CD4-positive, alpha-beta memory T cell (primary cell): ENCODE measurements around the gene QKI. TPM values are rescaled to one million over a fixed set of nuclear protein-coding genes. Genes with fewer than 3 reads are reported as not detected.
"Not testable (repeated sequence)": the region's sequence is repeated elsewhere in the genome, so short reads cannot be mapped to it uniquely, and the experiment has no call there.

Source experiments
- CTCF ChIA-PET: fragments of 350-600 bp; sonication (Branson Sonifier 250); formaldehyde crosslinking; loops from one replicate; lab custom pipeline; 2021; ENCODE audit warnings: inconsistent platforms; ENCODE audit not compliant: partially characterized antibody; lab: Charles Lee
- POLR2A ChIA-PET: fragments of 350-600 bp; sonication (Branson Sonifier 250); formaldehyde crosslinking; loops from one replicate; lab custom pipeline; 2021; ENCODE audit not compliant: partially characterized antibody; lab: Charles Lee
- DNase-seq, 5 donors: peaks; one replicate each; pipeline versions ENCODE4 v3.0.0 to v3.0.0-alpha.2; 2020 to 2022; ENCODE audit warnings: mixed read lengths in 1 of 5
- H3K27ac ChIP-seq: one replicate; pipeline ENCODE4 v1.7.0; 2013; ENCODE audit warnings: low read depth, low read length
- H3K27me3 ChIP-seq: 2 replicates; pipeline ENCODE4 v1.7.0; 2013; ENCODE audit warnings: mild to moderate bottlenecking, low read length, moderate library complexity; ENCODE audit not compliant: insufficient read depth
- H3K36me3 ChIP-seq: 2 replicates; pipeline ENCODE4 v1.7.0; 2013; ENCODE audit warnings: mild to moderate bottlenecking, low read length, moderate library complexity; ENCODE audit not compliant: insufficient read depth
- H3K4me1 ChIP-seq: 2 replicates; pipeline ENCODE4 v1.7.0; 2013; ENCODE audit warnings: mild to moderate bottlenecking, low read length, moderate library complexity; ENCODE audit not compliant: insufficient read depth
- H3K4me3 ChIP-seq, 2 donors: one replicate each; pipeline ENCODE4 v1.7.0; 2013; ENCODE audit warnings: low read length in 2 of 2, mild to moderate bottlenecking in 1 of 2
- H3K9me3 ChIP-seq, 2 donors: one replicate each; pipeline ENCODE4 v1.7.0; 2013; ENCODE audit warnings: low read length in 2 of 2, control low read depth in 1 of 2; ENCODE audit not compliant: control insufficient read depth in 1 of 2
- H3K27ac Mint-ChIP-seq, 7 donors: one replicate each; pipeline ENCODE4 v1.8.0; 2020 to 2021; ENCODE audit warnings: mixed read lengths in 7 of 7, mild to moderate bottlenecking in 6 of 7, inconsistent platforms in 3 of 7, moderate library complexity in 3 of 7
- H3K27me3 Mint-ChIP-seq, 2 donors: one replicate each; pipeline ENCODE4 v1.8.0; 2020 to 2021; ENCODE audit warnings: mixed read lengths in 2 of 2
- H3K36me3 Mint-ChIP-seq, 2 donors: one replicate each; pipeline ENCODE4 v1.8.0; 2020 to 2021; ENCODE audit warnings: mixed read lengths in 2 of 2, inconsistent platforms in 1 of 2, mild to moderate bottlenecking in 1 of 2
- H3K4me1 Mint-ChIP-seq, 4 donors: one replicate each; pipeline ENCODE4 v1.8.0; 2020 to 2021; ENCODE audit warnings: mixed read lengths in 4 of 4, mild to moderate bottlenecking in 1 of 4
- H3K4me3 Mint-ChIP-seq, 8 donors: one replicate each; pipeline ENCODE4 v1.8.0; 2020 to 2021; ENCODE audit warnings: mixed read lengths in 8 of 8, mild to moderate bottlenecking in 7 of 8, moderate library complexity in 6 of 8, inconsistent platforms in 3 of 8
- H3K9me3 Mint-ChIP-seq, 8 donors: one replicate each; pipeline ENCODE4 v1.8.0; 2020 to 2021; ENCODE audit warnings: mixed read lengths in 8 of 8, mild to moderate bottlenecking in 5 of 8, inconsistent platforms in 3 of 8, moderate library complexity in 1 of 8
- intact Hi-C: fragments of 100-400 bp; cut with micrococcal nuclease; formaldehyde crosslinking; loops from one replicate; pipeline ENCODE4 v1.15.1; 2023
- polyA plus RNA-seq, 2 donors: library from polyadenylated mRNA; unstranded; fragments of 300-500 nt; fragmentation: Illumina TruSeq; gene quantifications; one replicate each; pipeline ENCODE4 v1.2.3, GENCODE V29; 2021
- total RNA-seq, 2 experiments: library from RNA; stranded (reverse); gene quantifications; one replicate each; pipeline ENCODE4 v1.2.3, GENCODE V29; 2021

QKI gene
- total and polyA plus RNA-seq, 4 experiments from 2014 or later: 7.7 to 66.4 (median 46.3) TPM

GRCh38 chr6:163383396-163383795 lies 31.1 kb upstream of the QKI start:
- Mint-ChIP-seq H3K27me3 (peaks cover 2 to 11% of the 10 kb centered on the region in 2 donors), H3K9me3 (peaks cover 0 to 11% (median 4%) of the 10 kb centered on the region in 8 donors)
- H3K27me3 ChIP-seq, H3K4me1 ChIP-seq, H3K9me3 ChIP-seq, CTCF ChIA-PET, POLR2A ChIA-PET, H3K27ac ChIP-seq, H3K4me3 ChIP-seq, intact Hi-C loops, H3K36me3 ChIP-seq, DNase-seq, H3K36me3 Mint-ChIP-seq, H3K4me3 Mint-ChIP-seq, H3K4me1 Mint-ChIP-seq, H3K27ac Mint-ChIP-seq: not testable (repeated sequence)

GRCh38 chr6:163383912-163384311 lies 30.6 kb upstream of the QKI start:
- Mint-ChIP-seq H3K9me3 (peaks cover 0 to 11% (median 4%) of the 10 kb centered on the region in 8 donors), H3K4me1 (no peaks in the 10 kb centered on the region), H3K36me3 (no peaks in the 10 kb centered on the region), H3K27ac (no peak overlapping the region), H3K4me3 (no peak overlapping the region), H3K27me3 (peaks cover 2 to 11% of the 10 kb centered on the region in 2 donors)
- no peak for DNase-seq
- H3K36me3 ChIP-seq: no peaks in the 10 kb centered on the region
- ChIA-PET CTCF (no interaction called here), POLR2A (no interaction called here)
- H3K9me3 ChIP-seq: no peaks in the 10 kb centered on the region
- no peaks in the 10 kb centered on the region for H3K4me1 ChIP-seq
- no peaks in the 10 kb centered on the region for H3K27me3 ChIP-seq
- no peak overlapping the region for H3K4me3 ChIP-seq
- intact Hi-C loops: no loop called here
- H3K27ac ChIP-seq: no peak overlapping the region

DNA sequence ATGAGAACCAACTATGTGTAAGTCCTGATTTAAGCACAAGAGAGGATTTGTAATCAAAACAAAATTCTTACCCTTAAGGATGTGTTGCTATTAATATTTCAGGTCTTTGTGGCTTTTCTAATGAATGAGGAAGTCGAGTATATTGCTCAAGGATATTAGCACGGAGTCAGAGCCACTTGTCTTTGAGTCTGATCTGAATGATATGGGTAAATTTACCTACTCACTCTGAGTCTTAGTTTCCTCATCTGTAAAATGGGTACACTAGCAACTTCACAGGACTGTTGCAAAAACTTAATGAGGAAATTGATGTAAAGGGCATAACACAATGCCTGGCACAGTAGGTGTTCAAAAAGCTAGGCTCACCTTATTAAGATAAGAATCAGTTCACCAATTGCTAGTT lies 30.0 kb upstream of the QKI start:
- Mint-ChIP-seq H3K27ac (no peak overlapping the region), H3K36me3 (no peaks in the 10 kb centered on the region), H3K27me3 (peaks cover 2 to 11% of the 10 kb centered on the region in 2 donors), H3K4me3 (no peak overlapping the region), H3K9me3 (peaks cover 0 to 11% (median 4%) of the 10 kb centered on the region in 8 donors), H3K4me1 (no peaks in the 10 kb centered on the region)
- POLR2A ChIA-PET: no interaction called here
- no peaks in the 10 kb centered on the region for H3K36me3 ChIP-seq
- H3K27me3 ChIP-seq: no peaks in the 10 kb centered on the region
- no peak overlapping the region for H3K27ac ChIP-seq
- intact Hi-C loops: no loop called here
- no peak overlapping the region for H3K4me3 ChIP-seq
- no peak for DNase-seq
- CTCF ChIA-PET: no interaction called here
- no peaks in the 10 kb centered on the region for H3K4me1 ChIP-seq
- no peaks in the 10 kb centered on the region for H3K9me3 ChIP-seq

DNA sequence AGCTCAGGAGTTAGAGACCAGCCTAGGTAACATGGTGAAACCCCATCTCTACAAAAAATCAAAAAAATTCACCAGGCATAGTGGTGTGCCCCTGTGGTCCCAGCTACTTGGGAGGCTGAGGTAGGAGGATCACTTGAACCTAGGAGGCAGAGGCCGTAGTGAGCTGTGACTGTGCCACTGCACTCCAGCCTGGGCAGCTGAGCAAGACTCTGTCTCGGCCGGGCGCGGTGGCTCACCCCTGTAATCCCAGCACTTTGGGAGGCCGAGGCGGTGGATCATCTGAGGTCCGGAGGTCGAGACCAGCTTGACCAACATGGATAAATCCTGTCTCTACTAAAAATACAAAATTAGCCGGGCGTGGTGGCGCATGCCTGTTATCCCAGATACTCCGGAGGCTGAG lies 29.0 kb upstream of the QKI start:
- H3K4me1 Mint-ChIP-seq, H3K4me1 ChIP-seq, H3K27ac Mint-ChIP-seq, POLR2A ChIA-PET, H3K4me3 Mint-ChIP-seq, H3K9me3 ChIP-seq, H3K27me3 ChIP-seq, H3K4me3 ChIP-seq, H3K36me3 ChIP-seq, intact Hi-C loops, H3K36me3 Mint-ChIP-seq, H3K27me3 Mint-ChIP-seq, H3K27ac ChIP-seq, CTCF ChIA-PET, DNase-seq: not testable (repeated sequence)
- H3K9me3 Mint-ChIP-seq: peaks cover 0 to 11% (median 4%) of the 10 kb centered on the region in 8 donors

- Mint-ChIP-seq H3K27me3 (peaks cover 4 to 7% of the 10 kb centered on the region in 2 donors), H3K9me3 (peaks cover 0 to 11% (median 4%) of the 10 kb centered on the region in 8 donors), H3K4me3 (no peak overlapping the region), H3K36me3 (no peaks in the 10 kb centered on the region), H3K4me1 (no peaks in the 10 kb centered on the region), H3K27ac (no peak overlapping the region)
- DNase-seq: no peak
- Histone ChIP-seq H3K4me1 (no peaks in the 10 kb centered on the region), H3K27ac (no peak overlapping the region), H3K36me3 (no peaks in the 10 kb centered on the region), H3K4me3 (no peak overlapping the region), H3K9me3 (no peaks in the 10 kb centered on the region), H3K27me3 (no peaks in the 10 kb centered on the region)
- CTCF ChIA-PET: no interaction called here
- intact Hi-C loops: no loop called here
- POLR2A ChIA-PET: no interaction called here
Observed at GRCh38 chr6:163386329-163386908, 28.1 kb upstream of the QKI start.

- Histone ChIP-seq H3K27ac (no peak overlapping the region), H3K27me3 (no peaks in the 10 kb centered on the region), H3K9me3 (no peaks in the 10 kb centered on the region), H3K4me1 (no peaks in the 10 kb centered on the region), H3K4me3 (no peak overlapping the region), H3K36me3 (no peaks in the 10 kb centered on the region)
- no peak for DNase-seq
- no peaks in the 10 kb centered on the region for H3K4me1 Mint-ChIP-seq
- peaks cover 4 to 9% of the 10 kb centered on the region in 2 donors for H3K27me3 Mint-ChIP-seq
- no peak overlapping the region for H3K27ac Mint-ChIP-seq
- H3K4me3 Mint-ChIP-seq: no peak overlapping the region
- no peaks in the 10 kb centered on the region for H3K36me3 Mint-ChIP-seq
- intact Hi-C loops: no loop called here
- H3K9me3 Mint-ChIP-seq: peaks cover 0 to 11% (median 4%) of the 10 kb centered on the region in 8 donors
- CTCF ChIA-PET: no interaction called here
- POLR2A ChIA-PET: no interaction called here
Observed at GRCh38 chr6:163387317-163387716, 27.2 kb upstream of the QKI start.

- no peaks in the 10 kb centered on the region for H3K9me3 Mint-ChIP-seq
- CTCF ChIA-PET: no interaction called here
- peaks cover 3 to 4% of the 10 kb centered on the region in 2 donors for H3K27me3 Mint-ChIP-seq
- no peaks in the 10 kb centered on the region for H3K9me3 ChIP-seq
- no peaks in the 10 kb centered on the region for H3K27me3 ChIP-seq
- no peak overlapping the region for H3K4me3 ChIP-seq
- no peaks in the 10 kb centered on the region for H3K4me1 ChIP-seq
- no peak overlapping the region for H3K4me3 Mint-ChIP-seq
- POLR2A ChIA-PET: no interaction called here
- H3K27ac ChIP-seq: no peak overlapping the region
- H3K4me1 Mint-ChIP-seq: no peaks in the 10 kb centered on the region
- DNase-seq: no peak
- H3K36me3 Mint-ChIP-seq: no peaks in the 10 kb centered on the region
- no peak overlapping the region for H3K27ac Mint-ChIP-seq
- intact Hi-C loops: no loop called here
- no peaks in the 10 kb centered on the region for H3K36me3 ChIP-seq
Observed at GRCh38 chr6:163389354-163389753, 25.2 kb upstream of the QKI start.

DNA sequence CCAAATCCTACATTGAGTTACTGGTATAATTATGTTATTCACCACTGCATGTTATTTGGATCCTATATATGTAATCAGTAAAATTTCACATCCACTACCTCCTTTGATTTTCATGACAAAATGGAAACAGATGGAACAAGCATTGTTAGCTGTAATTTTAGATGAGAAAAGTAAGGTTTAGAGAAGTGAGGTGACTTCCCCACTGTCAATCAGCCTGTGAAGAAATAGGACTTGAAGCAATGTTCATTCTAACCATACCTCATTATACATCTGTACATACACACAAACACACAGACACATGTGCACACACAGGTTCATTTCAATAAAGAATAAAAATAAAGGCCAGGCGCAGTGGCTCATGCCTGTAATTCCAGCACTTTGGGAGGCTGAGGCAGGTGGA lies 23.7 kb upstream of the QKI start:
- Mint-ChIP-seq H3K4me1 (no peaks in the 10 kb centered on the region), H3K36me3 (no peaks in the 10 kb centered on the region), H3K27me3 (peaks cover 3 to 9% of the 10 kb centered on the region in 2 donors), H3K27ac (peak overlapping the region in 1 of 7 donors; percentile 44), H3K4me3 (no peak overlapping the region), H3K9me3 (no peaks in the 10 kb centered on the region)
- Histone ChIP-seq H3K4me3 (no peak overlapping the region), H3K4me1 (no peaks in the 10 kb centered on the region), H3K27ac (no peak overlapping the region), H3K36me3 (no peaks in the 10 kb centered on the region), H3K9me3 (no peaks in the 10 kb centered on the region), H3K27me3 (no peaks in the 10 kb centered on the region)
- DNase-seq: no peak
- ChIA-PET POLR2A (no interaction called here), CTCF (no interaction called here)
- intact Hi-C loops: no loop called here
